IMR-90 (cell line): ENCODE data around the gene CAMTA1. TPM values are rescaled to one million over a fixed set of nuclear protein-coding genes. Genes with fewer than 3 reads are reported as not detected.

Experiments used
- ATAC-seq: fragments of 200-7000 bp; cut with Tn5 transposase; 2 replicates; pipeline ENCODE4 v1.9.1; 2020; ENCODE audit warnings: low read depth, mild to moderate bottlenecking, moderate library complexity
- BruUV-seq: library from RNA; stranded (reverse); fragments of 400-500 nt; replicated peaks from 2 replicates; lab custom pipeline; 2021; lab: Mats Ljungman, UMichigan
- CTCF ChIA-PET: fragments of 300-600 bp; formaldehyde crosslinking; extraction: SDS; loops from one replicate; lab custom pipeline; 2021; ENCODE audit warnings: antibody characterized with exemption; lab: Yijun Ruan, JAX
- POLR2A ChIA-PET: fragments of 300-600 bp; sonication (Branson Sonifier 250); formaldehyde crosslinking; loops from one replicate; lab custom pipeline; 2022; ENCODE audit warnings: antibody characterized with exemption; ENCODE audit not compliant: unreplicated experiment; lab: Charles Lee
- DNase-seq: peaks from one replicate; pipeline ENCODE4 v3.0.0; 2013
- H2AFZ ChIP-seq: replicated peaks from 2 replicates; pipeline ENCODE3; 2013; ENCODE audit warnings: low read length, mild to moderate bottlenecking; ENCODE audit not compliant: poor library complexity
- H2AK5ac ChIP-seq: 2 replicates; pipeline ENCODE4 v1.6.1; 2013; ENCODE audit warnings: low read depth, low read length, inconsistent platforms
- H2AK9ac ChIP-seq: replicated peaks from 2 replicates; pipeline ENCODE3; 2013; ENCODE audit warnings: mild to moderate bottlenecking, low read depth, low read length, moderate library complexity; ENCODE audit not compliant: poor library complexity
- H2BK120ac ChIP-seq: 2 replicates; pipeline ENCODE4 v1.6.1; 2013; ENCODE audit warnings: low read depth, low read length, inconsistent platforms
- H2BK15ac ChIP-seq: 3 replicates; pipeline ENCODE4 v1.6.1; 2013; ENCODE audit warnings: low read depth, low read length, inconsistent platforms
- H2BK20ac ChIP-seq: 2 replicates; pipeline ENCODE4 v1.6.1; 2013; ENCODE audit warnings: low read depth, mild to moderate bottlenecking, inconsistent platforms, low read length, moderate library complexity
- H2BK5ac ChIP-seq: 2 replicates; pipeline ENCODE4 v1.6.1; 2013; ENCODE audit warnings: mild to moderate bottlenecking, low read depth, low read length, inconsistent platforms; ENCODE audit not compliant: poor library complexity, severe bottlenecking
- H3K14ac ChIP-seq: replicated peaks from 2 replicates; pipeline ENCODE4 v1.6.1; 2013; ENCODE audit warnings: low read depth, low read length, inconsistent platforms
- H3K18ac ChIP-seq: 2 replicates; pipeline ENCODE4 v1.6.1; 2013; ENCODE audit warnings: low read depth, low read length, control low read depth
- H3K23ac ChIP-seq: 2 replicates; pipeline ENCODE4 v1.6.1; 2013; ENCODE audit warnings: low read depth, low read length, inconsistent platforms
- H3K27ac ChIP-seq: 2 replicates; pipeline ENCODE4 v1.5.1; 2013; ENCODE audit warnings: mild to moderate bottlenecking, control low read depth, low read length; ENCODE audit not compliant: insufficient read depth
- H3K27me3 ChIP-seq: 2 replicates; pipeline ENCODE4 v1.6.1; 2013; ENCODE audit warnings: low read length; ENCODE audit not compliant: control insufficient read depth, insufficient read depth
- H3K36me3 ChIP-seq: 2 replicates; pipeline ENCODE4 v1.6.1; 2013; ENCODE audit warnings: low read length, mixed read lengths; ENCODE audit not compliant: control insufficient read depth, insufficient read depth
- H3K4ac ChIP-seq: 2 replicates; pipeline ENCODE4 v1.6.1; 2013; ENCODE audit warnings: low read depth, low read length, inconsistent platforms
- H3K4me1 ChIP-seq: 2 replicates; pipeline ENCODE4 v1.6.1; 2013; ENCODE audit warnings: low read length, mixed read lengths; ENCODE audit not compliant: control insufficient read depth, insufficient read depth
- H3K4me2 ChIP-seq: 2 replicates; pipeline ENCODE4 v1.6.1; 2013; ENCODE audit warnings: low read depth, mild to moderate bottlenecking, control low read depth, low read length, moderate library complexity
- H3K4me3 ChIP-seq: 2 replicates; pipeline ENCODE4 v1.5.1; 2013; ENCODE audit warnings: low read depth, mild to moderate bottlenecking, control low read depth, low read length, moderate library complexity; ENCODE audit not compliant: insufficient read depth
- H3K56ac ChIP-seq: 2 replicates; pipeline ENCODE4 v1.6.1; 2013; ENCODE audit warnings: low read length, inconsistent platforms; ENCODE audit not compliant: insufficient read depth; ENCODE audit errors: extremely low read depth
- H3K79me1 ChIP-seq, 2 experiments: 2 replicates each; pipeline ENCODE4 v1.6.1; 2013; ENCODE audit warnings: low read length in 2 of 2, inconsistent platforms in 1 of 2, low read depth in 1 of 2
- H3K9ac ChIP-seq: 2 replicates; pipeline ENCODE4 v1.6.1; 2013; ENCODE audit warnings: low read depth, low read length, control low read depth
- H3K9me1 ChIP-seq: 2 replicates; pipeline ENCODE4 v1.6.1; 2013; ENCODE audit warnings: low read length, inconsistent platforms; ENCODE audit not compliant: insufficient read depth
- H3K9me3 ChIP-seq: 2 replicates; pipeline ENCODE4 v1.6.1; 2013; ENCODE audit warnings: low read length; ENCODE audit not compliant: control insufficient read depth, insufficient read depth
- H4K20me1 ChIP-seq: 2 replicates; pipeline ENCODE4 v1.6.1; 2013; ENCODE audit warnings: low read length, inconsistent platforms; ENCODE audit not compliant: insufficient read depth
- H4K5ac ChIP-seq: 2 replicates; pipeline ENCODE4 v1.6.1; 2013; ENCODE audit warnings: mild to moderate bottlenecking, low read depth, low read length, control low read depth
- H4K8ac ChIP-seq, 2 experiments: 2 replicates each; pipeline ENCODE4 v1.6.1; 2013; ENCODE audit warnings: low read depth in 2 of 2, low read length in 2 of 2, control low read depth in 1 of 2, inconsistent platforms in 1 of 2
- H4K91ac ChIP-seq: 2 replicates; pipeline ENCODE4 v1.6.1; 2013; ENCODE audit warnings: low read depth, low read length, inconsistent platforms; ENCODE audit not compliant: insufficient read depth
- BHLHE40 ChIP-seq: fragments of 150-350 bp; IDR thresholded peaks from 2 replicates; pipeline ENCODE4 v1.6.1; 2016; ENCODE audit warnings: mild to moderate bottlenecking, low read depth, low read length
- CHD1 ChIP-seq: IDR thresholded peaks from 2 replicates; pipeline ENCODE4 v1.6.1; 2012; ENCODE audit warnings: low read depth, low read length, improper control_type of control experiment
- RCOR1 ChIP-seq: IDR thresholded peaks from 2 replicates; pipeline ENCODE4 v1.6.1; 2012; ENCODE audit warnings: mild to moderate bottlenecking, low read length, improper control_type of control experiment; ENCODE audit not compliant: insufficient replicate concordance
- SMC3 ChIP-seq: fragments of 150-350 bp; IDR thresholded peaks from 2 replicates; pipeline ENCODE4 v1.6.1; 2016; ENCODE audit warnings: low read depth, mild to moderate bottlenecking, antibody characterized with exemption, low read length, moderate library complexity
- WGBS, 2 experiments: methylation state at CpG; one replicate each; pipeline versions ENCODE4 v1.1.5 to v1.1.7; 2013; ENCODE audit warnings: missing lambda C conversion rate in 2 of 2; ENCODE audit not compliant: insufficient read length in 1 of 2; ENCODE audit errors: extremely low coverage in 2 of 2; 5-methylcytosine and 5-hydroxymethylcytosine counted together
- dilution Hi-C: fragments of 300-500 bp; cut with HindIII; formaldehyde crosslinking; loops from one replicate; pipeline ENCODE4 v1.14.3; 2018; ENCODE audit warnings: low sequenced_read_pairs; ENCODE audit not compliant: unreplicated experiment
- in situ Hi-C: fragments of 300-500 bp; cut with MboI; formaldehyde crosslinking; loops from 3 replicates; pipeline ENCODE4 v1.14.3; 2019; ENCODE audit warnings: low sequenced_read_pairs, inconsistent platforms, mixed read lengths
- intact Hi-C: fragments of 100-400 bp; cut with micrococcal nuclease; formaldehyde crosslinking; loops from 2 replicates; pipeline ENCODE4 v1.10.0; 2022
- polyA plus RNA-seq, 3 experiments: library from polyadenylated mRNA; depleted of rRNA; stranded (reverse); fragments of >200 nt; gene quantifications; 2 replicates each; pipeline ENCODE4 v1.2.3, GENCODE V29; 2012; ENCODE audit warnings: low replicate concordance in 1 of 3
- total RNA-seq: library from RNA; depleted of rRNA; stranded (reverse); fragments of >200 nt; gene quantifications from 2 replicates; pipeline ENCODE4 v1.2.3, GENCODE V29; 2012
- TF ChIP-seq, protein P1 (sequence below): fragments of 150-350 bp; IDR thresholded peaks from 2 replicates; pipeline ENCODE4 v1.6.1; 2016; ENCODE audit warnings: low read depth, mild to moderate bottlenecking, low read length, moderate library complexity, borderline replicate concordance

CAMTA1 gene
- total and polyA plus RNA-seq, 2 of the 4 experiments (the other 2 are of a cell fraction) = 35.5 to 74.3 TPM

DNA sequence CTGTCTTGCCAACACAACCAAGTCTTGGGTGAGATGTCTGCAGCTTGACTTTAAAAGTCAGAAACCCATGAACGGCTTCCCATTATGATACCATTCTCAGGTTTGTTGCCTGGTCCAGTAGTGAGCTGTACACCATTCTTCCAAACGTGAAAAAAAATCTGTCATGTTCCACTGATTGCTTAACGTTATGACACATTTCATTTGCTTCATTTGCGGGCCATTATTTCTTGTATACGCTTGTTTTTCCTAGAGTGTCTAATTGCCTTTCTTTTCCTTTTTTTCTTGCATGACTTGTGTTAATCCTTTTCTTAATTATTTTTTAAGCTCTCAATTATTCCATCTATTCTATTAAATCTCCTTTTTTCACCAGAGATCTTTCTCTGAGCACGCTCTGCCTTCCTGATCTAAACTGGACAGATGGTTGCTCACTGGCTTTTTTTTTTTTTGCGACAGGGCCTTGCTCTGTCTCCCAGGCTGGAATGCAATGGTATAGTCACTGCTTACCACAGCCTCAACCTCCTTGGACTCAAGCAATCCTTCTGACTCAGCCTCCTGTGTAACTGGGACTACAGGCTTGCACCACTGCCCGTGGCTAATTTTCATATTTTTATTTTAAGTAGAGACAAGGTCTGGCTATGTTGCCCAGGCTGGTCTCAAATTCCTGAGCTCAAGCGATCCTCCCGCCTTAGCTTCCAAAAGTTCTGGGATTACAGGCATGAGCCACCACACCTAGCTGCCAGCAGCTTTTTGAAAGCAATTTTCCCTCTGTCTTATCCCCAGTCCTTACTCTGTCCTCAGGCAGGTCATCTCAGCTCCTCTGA, 31.7 kb upstream of the CAMTA1 start:
- intact Hi-C loops = no loop called here
- no peaks in the 10 kb centered on the region for H3K79me1 ChIP-seq
- peaks cover 12% of the 10 kb centered on the region for H3K27me3 ChIP-seq
- POLR2A ChIA-PET = no interaction called here
- no peak overlapping the region for H3K9ac ChIP-seq
- H3K36me3 ChIP-seq = no peaks in the 10 kb centered on the region
- no peak overlapping the region for H2BK5ac ChIP-seq
- no peak overlapping the region for H4K91ac ChIP-seq
- H3K4me3 ChIP-seq = no peak overlapping the region
- no peak overlapping the region for H3K18ac ChIP-seq
- no peak overlapping the region for H2AFZ ChIP-seq
- no peaks in the 10 kb centered on the region for H4K20me1 ChIP-seq
- WGBS, 2 experiments = 73% methylated on average over 5 of the region's 10 CpGs; no CpG with 5 or more reads in 1 of the 2 experiments
- BruUV-seq = no TSS peak
- H2BK20ac ChIP-seq = no peak overlapping the region
- no peak overlapping the region for H3K23ac ChIP-seq
- no peaks in the 10 kb centered on the region for H3K4me1 ChIP-seq
- H3K27ac ChIP-seq = no peak overlapping the region
- H2AK5ac ChIP-seq = no peak overlapping the region
- H2BK120ac ChIP-seq = no peak overlapping the region
- H3K9me1 ChIP-seq = no peaks in the 10 kb centered on the region
- no peaks in the 10 kb centered on the region for H3K9me3 ChIP-seq
- TF ChIP-seq, protein P1, sequence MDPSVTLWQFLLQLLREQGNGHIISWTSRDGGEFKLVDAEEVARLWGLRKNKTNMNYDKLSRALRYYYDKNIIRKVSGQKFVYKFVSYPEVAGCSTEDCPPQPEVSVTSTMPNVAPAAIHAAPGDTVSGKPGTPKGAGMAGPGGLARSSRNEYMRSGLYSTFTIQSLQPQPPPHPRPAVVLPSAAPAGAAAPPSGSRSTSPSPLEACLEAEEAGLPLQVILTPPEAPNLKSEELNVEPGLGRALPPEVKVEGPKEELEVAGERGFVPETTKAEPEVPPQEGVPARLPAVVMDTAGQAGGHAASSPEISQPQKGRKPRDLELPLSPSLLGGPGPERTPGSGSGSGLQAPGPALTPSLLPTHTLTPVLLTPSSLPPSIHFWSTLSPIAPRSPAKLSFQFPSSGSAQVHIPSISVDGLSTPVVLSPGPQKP = no peak
- TF ChIP-seq SMC3 (no peak), BHLHE40 (no peak), CHD1 (no peak), RCOR1 (no peak)
- CTCF ChIA-PET = interaction anchor here (0.6 kb wide), 1 partner anchor 25 kb away, joined by 3 read pairs; no protein-coding TSS in a partner anchor
- no peak overlapping the region for H3K14ac ChIP-seq
- no peak overlapping the region for H2BK15ac ChIP-seq
- DNase-seq (peak; percentile 35), ATAC-seq (no peak)
- in situ Hi-C loops = no loop called here
- H4K8ac ChIP-seq = no peak overlapping the region
- H3K56ac ChIP-seq = no peak overlapping the region
- H4K5ac ChIP-seq = no peak overlapping the region
- no peak overlapping the region for H2AK9ac ChIP-seq
- H3K4me2 ChIP-seq = no peak overlapping the region
- dilution Hi-C loops = no loop called here
- H3K4ac ChIP-seq = no peak overlapping the region
